ENCODE results near the gene GNE.

DNA sequence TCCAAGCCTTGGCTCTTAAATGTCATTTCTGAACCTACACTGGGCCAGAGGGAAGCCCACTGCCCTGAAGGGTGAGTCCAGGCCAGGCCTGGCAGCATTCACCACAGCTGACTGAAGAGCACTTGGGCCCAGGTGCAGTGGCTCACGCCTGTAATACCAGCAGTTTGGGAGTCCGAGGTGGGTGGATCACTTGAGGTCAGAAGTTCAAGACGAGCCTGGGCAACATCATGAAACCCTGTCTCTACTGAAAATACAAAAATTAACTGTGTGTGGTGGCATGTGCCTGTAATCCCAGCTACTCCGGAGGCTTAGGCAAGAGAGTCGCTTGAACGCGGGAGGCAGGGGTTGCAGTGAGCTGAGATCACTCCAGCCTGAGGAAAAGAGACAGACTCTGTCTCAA lies 84.0 kb downstream of the GNE start:
- TF ChIP-seq, protein P1, sequence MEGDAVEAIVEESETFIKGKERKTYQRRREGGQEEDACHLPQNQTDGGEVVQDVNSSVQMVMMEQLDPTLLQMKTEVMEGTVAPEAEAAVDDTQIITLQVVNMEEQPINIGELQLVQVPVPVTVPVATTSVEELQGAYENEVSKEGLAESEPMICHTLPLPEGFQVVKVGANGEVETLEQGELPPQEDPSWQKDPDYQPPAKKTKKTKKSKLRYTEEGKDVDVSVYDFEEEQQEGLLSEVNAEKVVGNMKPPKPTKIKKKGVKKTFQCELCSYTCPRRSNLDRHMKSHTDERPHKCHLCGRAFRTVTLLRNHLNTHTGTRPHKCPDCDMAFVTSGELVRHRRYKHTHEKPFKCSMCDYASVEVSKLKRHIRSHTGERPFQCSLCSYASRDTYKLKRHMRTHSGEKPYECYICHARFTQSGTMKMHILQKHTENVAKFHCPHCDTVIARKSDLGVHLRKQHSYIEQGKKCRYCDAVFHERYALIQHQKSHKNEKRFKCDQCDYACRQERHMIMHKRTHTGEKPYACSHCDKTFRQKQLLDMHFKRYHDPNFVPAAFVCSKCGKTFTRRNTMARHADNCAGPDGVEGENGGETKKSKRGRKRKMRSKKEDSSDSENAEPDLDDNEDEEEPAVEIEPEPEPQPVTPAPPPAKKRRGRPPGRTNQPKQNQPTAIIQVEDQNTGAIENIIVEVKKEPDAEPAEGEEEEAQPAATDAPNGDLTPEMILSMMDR (conservative IDR thresholded peaks at IDR 0.05; ENCODE audit: low read depth in 2 of 2) = no peak
- TF ChIP-seq POLR2AphosphoS5 (IDR thresholded peaks at IDR 0.05; ENCODE audit: low read depth) (no peak), ZNF331 (CRISPR knock-in tag; IDR thresholded peaks at IDR 0.05; ENCODE audit: low read depth) (no peak), REST (IDR thresholded peaks at IDR 0.05; ENCODE audit: unreplicated experiment) (no peak), EZH2 (IDR thresholded peaks at IDR 0.05; ENCODE audit: low read depth, unreplicated experiment) (no peak), CREB1 (CRISPR knock-in tag; IDR thresholded peaks at IDR 0.05; ENCODE audit: low read depth) (no peak), ZNF462 (CRISPR knock-in tag; IDR thresholded peaks at IDR 0.05) (no peak), EZH2phosphoT487 (IDR thresholded peaks at IDR 0.05; ENCODE audit: unreplicated experiment) (no peak), JUNB (IDR thresholded peaks at IDR 0.05; ENCODE audit: unreplicated experiment) (no peak), NANOG (IDR thresholded peaks at IDR 0.05; ENCODE audit: borderline replicate concordance) (no peak), ZNF114 (CRISPR knock-in tag; IDR thresholded peaks at IDR 0.05) (no peak)

Data from GM23338 (cell line).